HG03442 (cell line): ENCODE results near the gene NKX2-2.

Source experiments
- ATAC-seq: cut with Tn5 transposase; IDR thresholded peaks from one replicate; pipeline ENCODE4 v1.9.1; 2021; ENCODE audit warnings: mild to moderate bottlenecking, moderate library complexity; ENCODE audit not compliant: unreplicated experiment

Gene NKX2-2

DNA sequence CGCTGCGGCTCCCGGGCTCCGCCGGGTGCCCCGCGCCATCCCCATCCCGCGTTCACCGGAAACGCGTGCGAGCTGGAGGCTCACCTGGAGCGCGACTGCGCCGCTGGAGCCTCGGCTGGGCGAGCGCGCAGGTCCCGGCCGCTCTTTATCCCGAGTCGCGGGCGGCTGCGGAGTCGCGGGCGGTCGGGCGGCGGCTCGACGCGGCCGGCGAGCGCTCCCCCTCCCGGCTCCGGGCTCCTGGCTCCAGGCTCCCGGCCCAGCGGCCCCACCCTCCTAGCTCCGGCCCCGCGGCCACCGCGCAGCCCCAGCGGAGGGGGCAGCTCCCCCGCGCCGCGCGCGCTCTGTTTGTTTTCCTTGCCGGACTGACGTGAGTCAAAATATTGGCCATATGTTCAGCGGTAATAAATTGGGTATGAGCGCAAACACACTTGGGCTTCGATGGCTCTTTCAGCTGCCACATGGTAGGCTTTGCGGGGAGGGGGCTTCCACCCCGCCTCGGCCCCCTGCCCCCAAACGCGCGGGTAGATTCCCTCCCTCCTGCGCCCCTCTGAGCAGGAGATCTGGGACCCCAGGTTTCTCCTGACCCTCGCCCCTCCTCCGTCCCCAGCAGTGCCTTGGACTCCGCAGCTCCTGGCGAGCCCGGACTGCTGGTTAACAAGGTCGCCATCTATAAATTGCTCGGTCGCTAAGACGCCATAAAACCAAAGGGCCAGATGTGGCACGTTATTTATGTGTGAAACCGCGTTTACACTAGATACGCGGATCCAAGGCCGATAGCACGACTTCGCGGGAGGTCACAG lies 8.8 kb upstream of the NKX2-2 start:
- no peak for ATAC-seq

GRCh38 chr20:21521596-21522480 lies 8.0 kb upstream of the NKX2-2 start:
- ATAC-seq: no peak

DNA sequence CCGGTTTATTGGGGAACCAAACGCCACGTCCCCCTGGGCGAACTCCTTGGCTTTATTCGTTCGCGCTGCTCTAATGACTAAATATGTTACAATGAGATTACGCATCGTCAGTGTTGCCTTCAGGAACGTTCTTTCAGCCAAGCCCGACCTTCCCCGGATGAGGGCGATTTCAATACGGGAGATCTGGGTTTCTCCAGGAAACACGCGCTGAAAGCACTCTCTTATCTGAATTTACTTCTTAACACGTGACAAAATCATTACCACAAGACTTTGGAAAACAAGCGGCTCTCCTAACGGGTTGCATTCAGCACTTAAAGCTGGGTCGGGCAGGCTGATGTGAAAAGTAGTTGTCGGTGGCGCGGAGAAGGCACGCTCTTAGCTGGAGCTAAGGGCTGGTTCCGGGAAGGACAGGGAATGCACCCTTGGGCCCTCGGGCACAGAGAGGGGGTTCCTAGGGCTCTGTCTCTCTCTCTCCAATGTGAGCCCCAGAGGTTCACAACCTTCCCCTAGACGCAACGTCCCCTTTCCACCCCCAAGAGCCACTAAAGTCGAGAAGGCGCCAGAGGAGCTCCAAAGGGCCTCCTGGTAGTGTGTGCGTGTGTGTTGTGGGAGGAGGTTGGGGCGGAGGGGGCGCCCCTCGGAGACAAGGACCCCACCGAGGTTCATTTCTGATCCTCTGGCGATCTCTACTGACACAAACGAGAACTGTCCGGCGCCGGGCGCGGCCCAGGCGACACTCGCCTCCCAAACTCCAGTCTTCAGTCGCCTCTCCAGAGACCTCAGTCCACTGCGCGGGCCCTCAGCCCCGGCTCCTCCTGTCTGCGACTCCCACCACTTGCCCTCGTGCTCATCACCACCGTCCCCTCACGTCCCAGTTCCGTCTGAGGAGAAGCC lies 7.1 kb upstream of the NKX2-2 start:
- ATAC-seq: no peak

GRCh38 chr20:21519136-21519584 lies 5.3 kb upstream of the NKX2-2 start:
- ATAC-seq: no peak

- no peak for ATAC-seq
These were observed 4.6 kb upstream of the NKX2-2 start for GRCh38 chr20:21518292-21518991.

DNA sequence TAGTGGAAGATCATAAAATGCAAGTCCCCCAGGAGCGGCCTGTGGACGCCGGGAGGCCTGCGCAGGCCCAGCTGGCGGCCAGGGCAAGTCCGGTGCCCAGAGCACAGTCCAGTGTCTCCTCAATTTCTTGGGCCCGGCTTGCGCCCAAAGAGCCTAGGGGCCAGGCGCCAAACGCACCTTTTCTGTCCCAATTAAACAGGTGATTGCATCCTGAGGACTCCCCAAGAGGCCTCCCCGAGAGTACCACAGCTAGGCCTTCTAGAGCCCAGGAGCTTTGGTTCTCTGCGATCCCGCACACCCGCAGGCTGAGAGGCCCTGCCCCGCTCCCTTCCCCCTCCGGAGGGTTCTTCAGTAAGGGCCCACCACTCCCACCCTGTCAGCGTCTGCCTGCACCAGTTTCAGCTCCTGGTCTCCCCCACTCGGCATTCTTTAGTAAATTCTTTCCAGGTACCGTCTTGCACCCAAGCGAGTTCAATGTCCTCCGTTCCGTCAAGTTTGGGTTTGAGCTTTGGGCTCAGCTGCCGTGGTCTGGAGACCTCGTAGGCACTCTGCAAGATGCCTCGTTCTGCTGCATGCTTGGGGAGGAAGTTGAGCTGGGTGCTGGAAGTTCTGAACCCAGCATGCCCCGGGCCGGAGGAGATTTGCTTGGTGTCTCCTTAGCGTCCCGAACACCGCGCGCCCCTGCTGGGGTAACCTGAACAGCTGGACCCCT lies 3.9 kb upstream of the NKX2-2 start:
- no peak for ATAC-seq

GRCh38 chr20:21516861-21517565 lies 3.1 kb upstream of the NKX2-2 start:
- ATAC-seq: no peak

- no peak for ATAC-seq
These were observed 2.3 kb upstream of the NKX2-2 start for GRCh38 chr20:21516180-21516567.

DNA sequence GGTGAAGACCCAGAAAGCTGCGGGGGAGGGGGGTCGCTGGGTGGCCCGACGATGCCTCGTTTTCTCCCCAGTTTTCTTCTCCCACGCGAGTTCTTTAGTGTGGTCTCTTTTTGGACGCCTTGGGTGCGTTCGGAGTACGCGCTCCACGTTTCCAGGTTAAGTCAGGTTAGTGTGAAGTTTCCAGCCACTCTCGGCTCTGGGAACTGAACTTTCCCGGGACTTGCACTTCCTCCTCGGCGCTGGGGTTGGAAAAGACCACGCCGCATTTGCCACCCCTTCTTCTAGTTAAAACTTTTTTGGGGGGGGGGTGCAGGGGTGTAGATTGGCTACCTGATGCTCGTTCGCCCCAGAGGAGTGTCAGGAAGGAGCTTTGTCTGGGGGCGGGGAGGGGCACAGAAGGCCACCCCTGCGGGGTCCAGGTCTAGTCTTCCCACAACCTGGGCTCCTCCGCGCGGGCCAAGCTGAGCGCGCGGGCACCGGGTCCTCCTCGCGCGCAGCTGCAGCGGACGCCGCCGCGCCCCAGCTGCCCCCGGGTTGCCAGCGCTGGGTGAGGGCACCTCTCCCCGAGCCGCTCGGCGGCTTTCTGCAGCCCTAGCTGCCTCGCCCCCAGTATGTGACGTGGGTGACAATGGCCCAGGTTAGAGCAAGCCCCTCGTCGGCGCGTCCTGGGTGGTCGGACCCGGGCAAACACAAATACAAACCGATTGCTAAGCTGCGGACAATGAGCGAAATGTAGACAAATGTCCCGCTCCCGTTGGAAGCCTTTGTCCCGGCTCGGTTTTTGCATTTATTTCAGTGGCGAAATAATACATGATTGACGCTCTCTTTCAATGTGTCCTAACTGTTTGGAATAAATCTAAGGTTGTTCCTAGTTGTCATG lies 1.7 kb upstream of the NKX2-2 start:
- no peak for ATAC-seq

DNA sequence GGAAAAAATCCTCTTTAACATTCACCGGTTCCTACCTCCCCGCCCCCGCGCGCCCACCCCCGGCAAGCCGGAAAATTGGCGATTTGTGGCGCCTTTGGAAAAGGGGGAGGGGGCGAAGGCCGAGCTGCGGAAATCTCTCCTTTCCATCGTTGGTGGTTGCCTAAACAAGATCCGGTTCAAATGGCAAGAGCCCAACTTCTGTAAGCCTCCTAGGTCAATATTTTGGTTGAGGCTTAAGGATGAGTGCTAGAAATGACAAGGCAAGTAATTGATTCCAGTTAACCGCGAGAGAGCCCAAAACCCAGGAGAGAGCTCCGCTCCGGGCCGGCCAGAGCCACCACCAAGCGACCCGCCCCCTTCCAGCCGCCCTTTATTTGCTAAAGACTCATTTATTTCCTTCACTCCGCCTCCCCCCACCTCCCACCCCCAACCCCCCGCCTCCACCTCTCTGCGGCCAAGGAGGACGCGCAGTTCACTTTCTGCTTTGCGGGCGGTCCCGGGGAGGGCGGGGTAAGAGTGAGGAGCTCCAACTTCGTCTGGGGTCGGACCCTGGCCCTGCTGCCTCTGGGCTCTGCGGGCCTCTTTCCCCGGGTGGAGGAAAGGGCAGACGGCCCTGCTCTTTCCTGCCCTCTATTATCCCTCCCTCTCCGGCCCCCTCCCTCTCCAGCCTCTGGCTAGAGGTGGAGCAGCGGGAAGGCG lies 838 bp upstream of the NKX2-2 start:
- no peak for ATAC-seq

- no peak for ATAC-seq
These were observed 642 bp downstream of the NKX2-2 start for GRCh38 chr20:21513181-21513663.

DNA sequence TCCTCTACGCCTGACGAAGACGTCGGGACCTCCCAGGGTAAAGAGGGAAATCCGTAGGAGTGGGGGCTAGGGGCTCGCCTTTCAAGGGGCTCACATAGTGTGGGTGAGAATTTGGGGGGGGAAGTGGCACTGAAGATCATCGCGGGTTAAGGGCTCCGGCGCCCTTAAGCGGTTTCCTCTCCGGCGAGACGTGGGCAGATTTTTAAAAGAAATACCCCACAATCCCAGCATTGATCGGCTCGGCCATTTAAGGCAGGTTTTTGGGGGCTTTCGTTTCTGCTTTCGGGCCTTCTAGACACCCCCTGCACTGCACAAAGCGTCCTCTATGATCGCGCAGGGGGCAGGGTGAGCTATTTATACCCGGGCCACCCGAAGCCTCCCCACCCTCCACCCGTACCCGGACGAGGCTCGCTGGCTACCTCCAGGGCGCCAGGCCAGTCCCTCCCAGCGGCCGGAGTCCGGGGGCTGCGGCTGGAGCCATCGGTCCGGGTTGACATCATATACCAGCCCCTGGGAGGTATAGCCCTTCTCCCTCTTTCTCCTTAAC lies 1.2 kb downstream of the NKX2-2 start:
- no peak for ATAC-seq

DNA sequence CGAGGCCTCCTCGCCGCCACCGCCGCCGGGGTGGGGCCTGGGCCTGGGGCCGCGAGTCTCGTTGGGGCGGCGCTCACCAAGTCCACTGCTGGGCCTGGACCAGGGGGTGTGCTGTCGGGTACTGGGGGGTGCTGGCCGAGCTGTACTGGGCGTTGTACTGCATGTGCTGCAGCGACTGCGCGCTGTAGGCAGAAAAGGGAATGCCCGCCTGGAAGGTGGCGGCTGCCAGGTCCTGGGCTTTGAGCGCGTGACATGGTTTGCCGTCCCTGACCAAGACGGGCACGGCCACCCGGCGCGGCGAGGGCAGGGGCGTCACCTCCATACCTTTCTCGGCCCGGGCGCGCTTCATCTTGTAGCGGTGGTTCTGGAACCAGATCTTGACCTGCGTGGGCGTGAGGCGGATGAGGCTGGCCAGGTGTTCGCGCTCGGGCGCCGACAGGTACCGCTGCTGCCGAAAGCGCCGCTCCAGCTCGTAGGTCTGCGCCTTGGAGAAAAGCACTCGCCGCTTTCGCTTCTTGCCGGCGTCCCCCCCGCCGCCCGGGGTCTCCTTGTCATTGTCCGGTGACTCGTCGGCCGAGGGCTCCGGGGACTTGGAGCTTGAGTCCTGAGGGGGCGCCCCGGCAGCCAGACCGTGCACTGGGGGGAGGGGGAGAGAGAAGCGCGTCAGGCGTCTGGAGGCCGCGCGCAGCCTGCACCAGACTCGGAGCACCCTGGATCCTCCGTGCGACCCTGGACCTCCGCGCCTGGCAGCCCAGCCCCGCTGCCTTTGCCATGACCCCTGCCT lies 1.8 kb downstream of the NKX2-2 start:
- no peak for ATAC-seq

DNA sequence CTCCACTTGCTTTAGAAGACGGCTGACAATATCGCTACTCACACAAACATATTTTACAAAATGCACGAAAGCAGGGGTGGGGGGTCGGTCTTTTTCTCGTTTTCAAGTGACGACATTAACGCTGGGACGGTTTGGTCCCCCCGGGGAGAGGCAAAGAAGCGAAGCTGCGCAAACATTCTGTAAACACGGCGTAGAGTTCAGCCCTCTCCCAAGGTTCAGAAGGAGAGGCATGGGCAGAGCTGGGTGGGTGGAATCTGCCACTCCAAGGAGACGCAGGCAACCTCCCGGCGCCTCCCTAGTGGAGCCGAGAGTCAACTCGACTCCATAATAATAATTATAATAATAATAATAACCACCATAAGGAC lies 2.4 kb downstream of the NKX2-2 start:
- no peak for ATAC-seq

DNA sequence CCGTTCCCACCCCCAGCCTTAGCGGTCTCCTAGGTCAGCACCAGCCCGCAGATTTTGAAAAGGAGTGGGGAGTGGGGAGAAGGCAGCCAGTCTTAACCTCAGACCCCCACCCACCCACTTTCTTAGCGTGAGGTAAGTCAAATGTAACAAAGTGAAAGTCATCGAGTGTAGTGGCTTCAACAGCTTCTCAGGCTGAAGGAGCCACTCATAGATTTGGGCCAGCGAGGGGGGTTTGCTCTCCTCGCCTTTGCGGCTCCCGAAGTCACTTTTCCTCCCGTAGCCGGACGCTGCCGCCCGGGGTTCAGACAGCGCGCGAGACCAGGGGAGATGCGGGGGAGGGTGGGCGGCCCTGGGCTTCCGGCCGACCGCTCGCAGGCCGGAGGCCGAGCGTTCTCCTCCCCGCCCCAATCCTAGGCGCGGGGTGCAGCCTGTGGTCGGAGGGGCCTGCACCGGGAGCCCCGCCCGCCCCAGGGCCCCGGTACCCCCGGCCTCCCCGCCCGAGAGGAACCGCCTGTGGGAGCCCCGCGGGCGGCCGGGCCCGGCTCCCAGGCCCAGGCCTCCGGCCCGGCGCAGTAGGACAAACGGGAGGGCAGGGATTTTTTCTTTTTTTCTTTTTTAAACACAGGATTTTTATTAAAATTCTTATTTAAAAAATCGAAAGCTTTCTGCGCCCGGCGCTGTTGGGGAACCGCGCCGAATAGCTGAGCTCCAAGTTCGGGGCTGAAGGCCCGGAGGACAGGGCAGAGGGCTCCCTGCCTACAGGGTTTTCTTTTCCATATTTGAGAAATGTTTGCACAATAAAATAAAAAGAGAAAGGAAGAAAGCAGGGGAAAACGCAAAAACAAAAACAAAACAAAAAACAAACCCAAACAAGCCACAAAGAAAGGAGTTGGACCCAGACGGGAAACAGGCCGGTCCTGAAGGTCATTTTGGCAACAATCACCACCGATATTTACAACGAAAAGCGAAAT lies 3.2 kb downstream of the NKX2-2 start:
- no peak for ATAC-seq
